ENCODE data around the gene ITPRIPL2. TPM values are rescaled to one million over a fixed set of nuclear protein-coding genes. Genes with fewer than 3 reads are reported as not detected.

The ITPRIPL2 gene
- total RNA-seq: 28.8 TPM

- DNase-seq: peak; percentile 61
Observed at GRCh38 chr16:19113577-19114358, at the start of gene ITPRIPL2. Gene ITPRIPL2, plus strand, starts transcription at chr16:19113964. Its CDS starts 498 bp downstream, at chr16:19114462.

- no peak for DNase-seq
Observed at GRCh38 chr16:19066988-19067348, 46.8 kb upstream of the ITPRIPL2 start.

- peak; percentile 99 for DNase-seq
Observed at GRCh38 chr16:19067349-19068236, 46.2 kb upstream of the ITPRIPL2 start, which contains the start of gene COQ7. Gene COQ7, plus strand, starts transcription at chr16:19067614. Its CDS starts 51 bp downstream, at chr16:19067665.

- no peak for DNase-seq
Observed at GRCh38 chr16:19068237-19068815, 45.4 kb upstream of the ITPRIPL2 start.

- DNase-seq: no peak
Observed at GRCh38 chr16:19071811-19072777, 41.7 kb upstream of the ITPRIPL2 start.

GRCh38 chr16:19073344-19073743 lies 40.4 kb upstream of the ITPRIPL2 start:
- no peak for DNase-seq

- DNase-seq: no peak
Observed at GRCh38 chr16:19073863-19074262, 39.9 kb upstream of the ITPRIPL2 start.

- no peak for DNase-seq
Observed at GRCh38 chr16:19075511-19075910, 38.3 kb upstream of the ITPRIPL2 start.

GRCh38 chr16:19077879-19078278 lies 35.9 kb upstream of the ITPRIPL2 start:
- no peak for DNase-seq

- no peak for DNase-seq
Observed at GRCh38 chr16:19083670-19084069, 30.1 kb upstream of the ITPRIPL2 start.

GRCh38 chr16:19084139-19084538 lies 29.6 kb upstream of the ITPRIPL2 start:
- DNase-seq: no peak

GRCh38 chr16:19084879-19085278 lies 28.9 kb upstream of the ITPRIPL2 start:
- no peak for DNase-seq

- no peak for DNase-seq
Observed at GRCh38 chr16:19085679-19086200, 28.0 kb upstream of the ITPRIPL2 start.

- peak; percentile 87 for DNase-seq
Observed at GRCh38 chr16:19086322-19087199, 27.2 kb upstream of the ITPRIPL2 start.

GRCh38 chr16:19088341-19088916 lies 25.3 kb upstream of the ITPRIPL2 start:
- no peak for DNase-seq

- DNase-seq: no peak
Observed at GRCh38 chr16:19089410-19089955, 24.3 kb upstream of the ITPRIPL2 start.

- DNase-seq: no peak
Observed at GRCh38 chr16:19090916-19091315, 22.8 kb upstream of the ITPRIPL2 start.

- no peak for DNase-seq
Observed at GRCh38 chr16:19092653-19093410, 20.9 kb upstream of the ITPRIPL2 start.
